Measurements from ENCODE around the gene NDUFS1. TPM values are rescaled to one million over a fixed set of nuclear protein-coding genes. Genes with fewer than 3 reads are reported as not detected.

NDUFS1 gene
- total and polyA plus RNA-seq, 2 experiments from 2014 or later: 86.8 to 145 TPM

Other genes starting within 250 kb of the NDUFS1 start
- gene INO80D, start 73.3 kb downstream of the NDUFS1 start, total RNA-seq: 3.7 and 6.1 TPM in 2 replicates
- 2.7 and 7.3 TPM in 2 replicates for gene INO80D, start 73.3 kb downstream of the NDUFS1 start, polyA plus RNA-seq
- gene EEF1B2, start 451 bp upstream of the NDUFS1 start, total RNA-seq: 390 and 474 TPM in 2 replicates
- gene EEF1B2, start 451 bp upstream of the NDUFS1 start, polyA plus RNA-seq: 337 and 414 TPM in 2 replicates
- 17.4 and 34.6 TPM in 2 replicates for gene ZDBF2, start 115.2 kb upstream of the NDUFS1 start, total RNA-seq
- gene ZDBF2, start 115.2 kb upstream of the NDUFS1 start, polyA plus RNA-seq: 4.3 and 10.3 TPM in 2 replicates

Measured in cardiac muscle cell (in vitro differentiated cells and primary cell).